ENCODE data around the gene KL. TPM values are rescaled to one million over a fixed set of nuclear protein-coding genes. Genes with fewer than 3 reads are reported as not detected.

Gene KL
- total and polyA plus RNA-seq, 2 of the 8 experiments (the other 6 are each of a cell fraction or from before 2014, with no cell fraction given) = 0.02 TPM; not detected in 1

GRCh38 chr13:33018886-33019285 is 2.7 kb downstream of the KL start:
- no peak for DNase-seq (ENCODE audit: low read depth in 1 of 2, low spot score in 2 of 2)
- H3K4me1 ChIP-seq (replicated peaks in 1 of 4; ENCODE audit: control insufficient read depth in 3 of 4, insufficient read depth in 4 of 4, low read length in 3 of 4) = peaks cover 0 to 6% (median under 1%) of the 10 kb centered on the region in 4 experiments; a peak in 4 of 7 replicates
- POLR2A ChIA-PET (ENCODE audit: partially characterized antibody) = no interaction called here
- CTCF ChIA-PET (ENCODE audit: partially characterized antibody) = interaction anchor here (0.7 kb wide), 1 partner anchor 59 kb away, joined by 3 read pairs; no protein-coding TSS in a partner anchor
- no peak overlapping the region for H2BK12ac ChIP-seq (ENCODE audit: low read depth, low read length)
- no peak overlapping the region for H3K27ac ChIP-seq (ENCODE audit: low read depth, low read length)
- no peak for FAIRE-seq
- no peak overlapping the region for H3K4me3 ChIP-seq (ENCODE audit: extremely low read depth in 1 of 4, insufficient read depth in 2 of 4, low read depth in 3 of 4, low read length in 4 of 4)
- no peak overlapping the region for H2AFZ ChIP-seq (ENCODE audit: low read length)
- no peak overlapping the region for H2BK120ac ChIP-seq (replicated peaks; ENCODE audit: low read depth, low read length)
- no peak overlapping the region for H2BK5ac ChIP-seq (ENCODE audit: low read depth, low read length)
- H2BK15ac ChIP-seq (ENCODE audit: low read length) = no peak overlapping the region
- H4K5ac ChIP-seq (ENCODE audit: insufficient read length, low read depth, low read length) = no peak overlapping the region
- H3K23ac ChIP-seq (ENCODE audit: insufficient read length) = no peak overlapping the region
- H3K9ac ChIP-seq (replicated peaks in 1 of 4; ENCODE audit: extremely low read depth in 1 of 4, low read depth in 3 of 4, low read length in 3 of 4) = no peak overlapping the region
- H3K23me2 ChIP-seq (ENCODE audit: low read depth, low read length) = peaks cover 14% of the 10 kb centered on the region; the same call in 1 of the 2 replicates
- H4K8ac ChIP-seq (ENCODE audit: extremely low read depth, insufficient read depth, low read length) = no peak overlapping the region
- no peak overlapping the region for H3K18ac ChIP-seq (ENCODE audit: extremely low read depth, low read length)
- 76% methylated on average over 2 of the region's 2 CpGs; no CpG with 5 or more reads in 1 of the 2 experiments for WGBS, 2 experiments (ENCODE audit: extremely low coverage in 1 of 2, insufficient coverage in 1 of 2, insufficient read length in 1 of 2, insufficient replicate concordance in 2 of 2, low coverage in 1 of 2, low lambda C conversion rate in 2 of 2, missing lambda C conversion rate in 1 of 2)
- no peaks in the 10 kb centered on the region for H3K79me2 ChIP-seq (ENCODE audit: control insufficient read depth in 1 of 2, insufficient read depth in 2 of 2, low read length in 2 of 2)
- no peaks in the 10 kb centered on the region for H3K79me1 ChIP-seq (ENCODE audit: low read depth, low read length)
- no peak overlapping the region for H2AK5ac ChIP-seq (ENCODE audit: low read depth, low read length)
- no peak overlapping the region for H3K56ac ChIP-seq (replicated peaks; ENCODE audit: insufficient read length, low read depth, low read length)
- no peak overlapping the region for H3K4me2 ChIP-seq (ENCODE audit: insufficient read depth in 1 of 2, low read depth in 2 of 2, low read length in 2 of 2)
- no peaks in the 10 kb centered on the region for H3K36me3 ChIP-seq (ENCODE audit: control insufficient read depth in 2 of 4, insufficient read depth in 4 of 4, low read length in 3 of 4)
- no peak overlapping the region for H3K4ac ChIP-seq (replicated peaks; ENCODE audit: insufficient read length, low read depth, low read length)
- no peaks in the 10 kb centered on the region for H3K9me3 ChIP-seq (ENCODE audit: insufficient read depth in 2 of 2, low read depth in 1 of 2, low read length in 1 of 2)
- H3K14ac ChIP-seq (ENCODE audit: insufficient read length) = no peak overlapping the region
- H2BK20ac ChIP-seq (ENCODE audit: low read length) = no peak overlapping the region
- no peak overlapping the region for H4K91ac ChIP-seq (replicated peaks; ENCODE audit: insufficient read length, low read length)
- H3K27me3 ChIP-seq (replicated peaks in 1 of 4; ENCODE audit: control insufficient read depth in 3 of 4, extremely low read depth in 1 of 4, insufficient read depth in 3 of 4, low read length in 3 of 4) = peaks cover 29 to 42% (median 34%) of the 10 kb centered on the region in 4 experiments
- H4K20me1 ChIP-seq (replicated peaks in 1 of 2; ENCODE audit: control insufficient read depth in 1 of 2, insufficient read depth in 2 of 2, low read length in 2 of 2) = no peaks in the 10 kb centered on the region
- TF ChIP-seq POLR2A (IDR thresholded peaks at IDR 0.05; ENCODE audit: control extremely low read depth in 1 of 2, low read depth in 2 of 2, low read length in 2 of 2) (no peak), NRF1 (IDR thresholded peaks at IDR 0.05; ENCODE audit: low read depth, low read length) (no peak), SAP30 (IDR thresholded peaks at IDR 0.05; ENCODE audit: insufficient read depth, insufficient replicate concordance, low read length) (no peak), RNF2 (IDR thresholded peaks at IDR 0.05; ENCODE audit: borderline replicate concordance, low read depth, low read length, missing control alignments, poor library complexity, severe bottlenecking) (no peak), CEBPB (IDR thresholded peaks at IDR 0.05; ENCODE audit: low read depth, low read length) (no peak), ASH2L (IDR thresholded peaks at IDR 0.05; ENCODE audit: low read length) (no peak), USF2 (IDR thresholded peaks at IDR 0.05; ENCODE audit: low read length) (no peak), HDAC2 (IDR thresholded peaks at IDR 0.05; ENCODE audit: borderline replicate concordance in 1 of 2, low read depth in 2 of 2, low read length in 2 of 2) (no peak), BCL11A (IDR thresholded peaks at IDR 0.05; ENCODE audit: low read depth in 2 of 2, low read length in 2 of 2) (no peak), CHD2 (IDR thresholded peaks at IDR 0.05; ENCODE audit: low read length) (no peak), SUZ12 (IDR thresholded peaks at IDR 0.05; ENCODE audit: low read length) (no peak), SIX5 (IDR thresholded peaks at IDR 0.05; ENCODE audit: low read depth, low read length) (no peak), RFX5 (IDR thresholded peaks at IDR 0.05; ENCODE audit: borderline replicate concordance, low read depth, low read length) (no peak)
